ENCODE measurements around the gene TERT.

DNA sequence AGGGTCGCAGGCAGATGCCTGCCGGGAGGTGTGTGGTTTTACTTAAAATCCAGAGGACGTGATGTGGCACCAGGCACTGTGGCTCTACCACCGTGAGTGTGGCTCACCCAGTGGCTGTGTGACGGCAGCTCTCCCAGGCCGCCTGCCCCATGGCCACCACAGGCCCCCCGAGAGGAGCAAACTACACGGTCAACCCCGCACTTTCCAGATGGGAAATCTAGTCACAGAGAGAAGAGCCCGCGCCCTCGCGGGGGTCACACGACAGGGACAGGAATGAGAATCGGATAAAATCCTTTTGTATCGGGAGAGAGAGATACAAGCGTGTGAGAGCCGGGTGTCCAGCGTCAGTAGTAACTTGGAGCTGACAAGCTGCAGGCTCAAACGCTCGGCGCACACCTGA lies 24.4 kb downstream of the TERT start:
- TF ChIP-seq CTCF (IDR thresholded peaks at IDR 0.05) (no peak), POLR2A (IDR thresholded peaks at IDR 0.05) (no peak), POLR2AphosphoS5 (IDR thresholded peaks at IDR 0.05) (no peak)

All from breast epithelium (tissue), 3 donors.